SK-N-SH (cell line): ENCODE measurements around the gene VAMP1. TPM values are rescaled to one million over a fixed set of nuclear protein-coding genes. Genes with fewer than 3 reads are reported as not detected.
A peak's percentile ranks its signal among the peaks of the same experiment; 100 is the strongest.

Experiments used
- CTCF ChIA-PET: fragments of 300-600, 350-600 bp; formaldehyde crosslinking; extraction: SDS; loops from one replicate; lab custom pipeline; 2021; lab: Yijun Ruan, JAX
- POLR2A ChIA-PET: fragments of 350-600 bp; sonication (Branson Sonifier 250); formaldehyde crosslinking; extraction: SDS; loops from one replicate; lab custom pipeline; 2020; ENCODE audit warnings: antibody characterized with exemption, inconsistent platforms; lab: Yijun Ruan, JAX
- DNase-seq: peaks from one replicate; pipeline ENCODE4 v3.0.0; 2012
- H2AFZ ChIP-seq: fragments of 200-600 bp; sonication (generic); 2 replicates; pipeline ENCODE4 v1.8.1; 2016; ENCODE audit warnings: antibody characterized with exemption, mild to moderate bottlenecking, low read depth
- H3F3A ChIP-seq: fragments of 200-600 bp; sonication (generic); replicated peaks from 2 replicates; pipeline ENCODE3; 2016; ENCODE audit warnings: antibody characterized with exemption, mild to moderate bottlenecking; ENCODE audit not compliant: insufficient read depth
- H3K27ac ChIP-seq, 2 experiments: fragments of 200-500 bp in 1 of 2; fragments of 200-600 bp in 1 of 2; sonication (Bioruptor generic) in 1 of 2; sonication (generic), shearing (Covaris generic) in 1 of 2; 2 replicates each; pipeline versions ENCODE4 v1.5.1 to v1.6.1; 2014 to 2016; ENCODE audit warnings: low read depth in 2 of 2, inconsistent platforms in 1 of 2, low read length in 1 of 2, mild to moderate bottlenecking in 1 of 2, mixed read lengths in 1 of 2
- H3K27me3 ChIP-seq: fragments of 200-600 bp; sonication (generic), shearing (Covaris generic); 2 replicates; pipeline ENCODE4 v1.6.1; 2016; ENCODE audit warnings: mixed run types; ENCODE audit not compliant: insufficient read depth
- H3K36me3 ChIP-seq, 2 experiments: fragments of 200-500 bp in 1 of 2; fragments of 200-600 bp in 1 of 2; sonication (Bioruptor generic) in 1 of 2; sonication (generic) in 1 of 2; replicated peaks in 1 of 2; 2 replicates each; pipeline versions ENCODE3 to v1.5.1; 2014 to 2016; ENCODE audit warnings: low read length in 1 of 2, mild to moderate bottlenecking in 1 of 2; ENCODE audit not compliant: insufficient read depth in 2 of 2, control insufficient read depth in 1 of 2
- H3K4me1 ChIP-seq, 2 experiments: fragments of 200-500 bp in 1 of 2; fragments of 200-600 bp in 1 of 2; sonication (Bioruptor generic) in 1 of 2; sonication (generic), shearing (Covaris generic) in 1 of 2; 2 replicates each; pipeline versions ENCODE4 v1.5.1 to v1.6.1; 2014 to 2016; ENCODE audit warnings: low read depth in 1 of 2, low read length in 1 of 2, mixed run types in 1 of 2; ENCODE audit not compliant: insufficient read depth in 2 of 2, control insufficient read depth in 1 of 2
- H3K4me2 ChIP-seq: fragments of 200-600 bp; sonication (generic), shearing (Covaris generic); 2 replicates; pipeline ENCODE4 v1.6.1; 2017; ENCODE audit warnings: mixed run types
- H3K4me3 ChIP-seq, 2 experiments: fragments of 200-500 bp in 1 of 2; fragments of 200-600 bp in 1 of 2; sonication (Bioruptor generic) in 1 of 2; sonication (generic), shearing (Covaris generic) in 1 of 2; 2 replicates each; pipeline versions ENCODE4 v1.5.1 to v1.8.1; 2014 to 2016; ENCODE audit warnings: low read depth in 2 of 2, inconsistent platforms in 1 of 2, low read length in 1 of 2, mild to moderate bottlenecking in 1 of 2, mixed read lengths in 1 of 2, moderate library complexity in 1 of 2
- H3K79me2 ChIP-seq: fragments of 200-600 bp; sonication (generic); 2 replicates; pipeline ENCODE4 v1.8.1; 2017; ENCODE audit warnings: mild to moderate bottlenecking; ENCODE audit not compliant: insufficient read depth
- H3K9ac ChIP-seq: fragments of 200-600 bp; sonication (generic); 2 replicates; pipeline ENCODE4 v1.6.1; 2017; ENCODE audit warnings: mixed run types
- H3K9me2 ChIP-seq: fragments of 200-600 bp; sonication (generic); 2 replicates; pipeline ENCODE4 v1.6.1; 2017; ENCODE audit warnings: mixed run types
- H3K9me3 ChIP-seq: fragments of 200-600 bp; sonication (generic); 2 replicates; pipeline ENCODE4 v1.6.1; 2017; ENCODE audit warnings: mixed run types, mild to moderate bottlenecking, moderate library complexity
- H4K20me1 ChIP-seq: fragments of 200-600 bp; sonication (generic); 2 replicates; pipeline ENCODE4 v1.6.1; 2017; ENCODE audit warnings: mild to moderate bottlenecking, mixed run types; ENCODE audit not compliant: insufficient read depth
- CHD2 ChIP-seq: fragments of 150-350 bp; IDR thresholded peaks from 2 replicates; pipeline ENCODE4 v1.6.1; 2018; ENCODE audit warnings: low read length; ENCODE audit not compliant: partially characterized antibody
- ELF1 ChIP-seq: IDR thresholded peaks from 2 replicates; pipeline ENCODE4 v1.4.0; 2012
- EP300 ChIP-seq, 2 experiments: IDR thresholded peaks; 2 replicates each; pipeline versions ENCODE4 v1.4.0 to v1.6.1; 2012; ENCODE audit warnings: borderline replicate concordance in 1 of 2, low read depth in 1 of 2, low read length in 1 of 2
- FOXM1 ChIP-seq: IDR thresholded peaks from 2 replicates; pipeline ENCODE4 v1.4.0; 2012; ENCODE audit warnings: low read depth, mild to moderate bottlenecking
- GABPA ChIP-seq: IDR thresholded peaks from 2 replicates; pipeline ENCODE4 v1.4.0; 2012; ENCODE audit warnings: low read depth, mild to moderate bottlenecking
- JUND ChIP-seq: IDR thresholded peaks from 2 replicates; pipeline ENCODE4 v1.4.0; 2012
- MAX ChIP-seq: IDR thresholded peaks from 2 replicates; pipeline ENCODE4 v1.4.0; 2012; ENCODE audit warnings: low read depth
- NFIC ChIP-seq: IDR thresholded peaks from 2 replicates; pipeline ENCODE4 v1.4.0; 2012; ENCODE audit warnings: borderline replicate concordance
- NRF1 ChIP-seq: IDR thresholded peaks from 2 replicates; pipeline ENCODE4 v1.6.1; 2012; ENCODE audit warnings: low read depth, mild to moderate bottlenecking, low read length
- PBX3 ChIP-seq: IDR thresholded peaks from 2 replicates; pipeline ENCODE4; 2012
- REST ChIP-seq: IDR thresholded peaks from 2 replicates; pipeline ENCODE4 v1.6.1; 2012; ENCODE audit warnings: mild to moderate bottlenecking, low read depth, low read length, moderate library complexity
- RXRA ChIP-seq: IDR thresholded peaks from 2 replicates; pipeline ENCODE4 v1.4.0; 2012; ENCODE audit warnings: low read depth, mild to moderate bottlenecking, borderline replicate concordance
- SMC3 ChIP-seq: IDR thresholded peaks from 2 replicates; pipeline ENCODE4 v1.6.1; 2012; ENCODE audit warnings: low read depth, low read length, improper control_type of control experiment
- TCF12 ChIP-seq: IDR thresholded peaks from 2 replicates; pipeline ENCODE4 v1.4.0; 2012
- TEAD4 ChIP-seq: IDR thresholded peaks from 2 replicates; pipeline ENCODE4 v1.4.0; 2012; ENCODE audit warnings: mild to moderate bottlenecking, borderline replicate concordance; ENCODE audit not compliant: insufficient read depth
- YY1 ChIP-seq: IDR thresholded peaks from 2 replicates; pipeline ENCODE4 v1.4.0; 2012; ENCODE audit warnings: low read depth, mild to moderate bottlenecking
- WGBS: methylation state at CpG from one replicate; pipeline ENCODE4 v1.1.6; 2017; ENCODE audit warnings: low lambda C conversion rate; 5-methylcytosine and 5-hydroxymethylcytosine counted together
- polyA plus RNA-seq, 3 experiments: library from polyadenylated mRNA; depleted of rRNA; stranded (reverse); fragments of >200 nt; gene quantifications; 2 replicates each; pipeline ENCODE4 v1.2.3, GENCODE V29; 2012

Gene VAMP1
- polyA plus RNA-seq, 1 of the 3 experiments (the other 2 are of a cell fraction): 36.8 TPM

- WGBS: 82% methylated on average over 7 of the region's 7 CpGs
- peak overlapping the region; percentile 21; the same call in 1 of the 2 replicates for H3K9ac ChIP-seq
- H3K4me2 ChIP-seq: no peak overlapping the region
- H3K27ac ChIP-seq: peak overlapping the region in 1 of 2 experiments; percentile 56; a peak in 2 of 4 replicates
- H3K36me3 ChIP-seq: peaks cover 20 to 39% of the 10 kb centered on the region in 2 experiments
- H3K27me3 ChIP-seq: no peaks in the 10 kb centered on the region
- no peaks in the 10 kb centered on the region for H3K9me3 ChIP-seq
- no peaks in the 10 kb centered on the region for H4K20me1 ChIP-seq
- peaks cover 78% of the 10 kb centered on the region for H3K79me2 ChIP-seq
- TF ChIP-seq REST: no peak
- no peak for TF ChIP-seq JUND
- TF ChIP-seq EP300 (IDR thresholded peaks at IDR 0.05; ENCODE audit: borderline replicate concordance in 1 of 2, low read depth in 1 of 2, low read length in 1 of 2): no peak
- peaks cover 0 to 10% of the 10 kb centered on the region in 2 experiments; a peak in 2 of 4 replicates for H3K4me1 ChIP-seq
- POLR2A ChIA-PET: interaction anchor here (1.0 kb wide), 1 partner anchor 15 kb away, joined by 3 read pairs; the partner anchor contains the start of gene MRPL51
- H2AFZ ChIP-seq: no peak overlapping the region
- H3K9me2 ChIP-seq: no peaks in the 10 kb centered on the region
- no peak overlapping the region for H3K4me3 ChIP-seq
- CTCF ChIA-PET: interaction anchor here (1.3 kb wide), 1 partner anchor 30 kb away, joined by 3 read pairs; no protein-coding TSS in a partner anchor
- H3F3A ChIP-seq: no peaks in the 10 kb centered on the region
- no peak for DNase-seq
Observed at GRCh38 chr12:6508087-6508486, 37.6 kb upstream of the VAMP1 start.

GRCh38 chr12:6507102-6507998 lies 36.9 kb upstream of the VAMP1 start:
- H3K27me3 ChIP-seq: no peaks in the 10 kb centered on the region
- peak overlapping the region; percentile 40; the same call in 1 of the 2 replicates for H2AFZ ChIP-seq
- no peaks in the 10 kb centered on the region for H3K9me2 ChIP-seq
- no peak for TF ChIP-seq TCF12
- no peak for TF ChIP-seq NFIC
- no peak for TF ChIP-seq MAX
- no peak for TF ChIP-seq JUND
- no peak for TF ChIP-seq YY1
- no peak for TF ChIP-seq GABPA
- TF ChIP-seq NRF1: no peak
- no peak for TF ChIP-seq TEAD4
- TF ChIP-seq ELF1: no peak
- no peak for TF ChIP-seq REST
- TF ChIP-seq CHD2: no peak
- TF ChIP-seq EP300 (IDR thresholded peaks at IDR 0.05; ENCODE audit: borderline replicate concordance in 1 of 2, low read depth in 1 of 2, low read length in 1 of 2): no peak
- no peak for TF ChIP-seq RXRA
- no peak for TF ChIP-seq PBX3
- TF ChIP-seq SMC3: no peak
- TF ChIP-seq FOXM1: no peak
- peak overlapping the region; percentile 21; the same call in 1 of the 2 replicates for H3K9ac ChIP-seq
- no peaks in the 10 kb centered on the region for H4K20me1 ChIP-seq
- H3F3A ChIP-seq: no peaks in the 10 kb centered on the region
- peaks cover 85% of the 10 kb centered on the region for H3K79me2 ChIP-seq
- peak overlapping the region; percentile 50 to 56 for H3K27ac ChIP-seq
- H3K9me3 ChIP-seq: no peaks in the 10 kb centered on the region
- CTCF ChIA-PET: no interaction called here
- 90% methylated on average over 12 of the region's 12 CpGs for WGBS
- peaks cover 0 to 10% of the 10 kb centered on the region in 2 experiments; a peak in 2 of 4 replicates for H3K4me1 ChIP-seq
- POLR2A ChIA-PET: interaction anchor here (0.7 to 1.0 kb wide), 2 partner anchors 14 to 18 kb away, joined by 3 to 4 read pairs; partner anchors contain the start of gene MRPL51
- DNase-seq: no peak
- H3K4me3 ChIP-seq: no peak overlapping the region
- no peak overlapping the region for H3K4me2 ChIP-seq
- peaks cover 14 to 46% of the 10 kb centered on the region in 2 experiments for H3K36me3 ChIP-seq
